H1 (cell line): ENCODE data around the gene GRID2.
A peak's percentile ranks its signal among the peaks of the same experiment; 100 is the strongest.

Experiments
- EZH2 ChIP-seq: fragments of 200-600 bp; sonication (generic); IDR thresholded peaks from 2 replicates; pipeline ENCODE4 v1.7.1; 2012; ENCODE audit warnings: low read depth, mild to moderate bottlenecking, moderate library complexity, low read length, inconsistent platforms; ENCODE audit not compliant: severe bottlenecking
- FOSL1 ChIP-seq: IDR thresholded peaks from 2 replicates; pipeline ENCODE4 v1.6.1; 2011; ENCODE audit warnings: mild to moderate bottlenecking, low read depth, low read length, moderate library complexity; ENCODE audit not compliant: insufficient read depth
- GTF2F1 ChIP-seq: IDR thresholded peaks from 2 replicates; pipeline ENCODE4 v1.6.1; 2012; ENCODE audit warnings: low read depth, low read length, improper control_type of control experiment, borderline replicate concordance
- POLR2A ChIP-seq, 2 experiments: IDR thresholded peaks; 1 replicate in 1 of 2; 2 replicates in 1 of 2; pipeline ENCODE4 v1.6.1; 2011; ENCODE audit warnings: low read depth in 2 of 2, low read length in 2 of 2, mild to moderate bottlenecking in 2 of 2; ENCODE audit errors: control extremely low read depth in 1 of 2
- POLR2AphosphoS5 ChIP-seq: IDR thresholded peaks from 2 replicates; pipeline ENCODE4 v1.6.1; 2011; ENCODE audit warnings: low read depth, low read length
- RFX5 ChIP-seq: IDR thresholded peaks from 2 replicates; pipeline ENCODE4 v1.6.1; 2011; ENCODE audit warnings: low read depth, low read length, improper control_type of control experiment, borderline replicate concordance
- SIN3A ChIP-seq, 2 experiments: IDR thresholded peaks in 1 of 2; conservative IDR thresholded peaks in 1 of 2; 2 replicates each; pipeline ENCODE4 v1.6.1; 2011 to 2012; ENCODE audit warnings: low read length in 2 of 2, improper control_type of control experiment in 1 of 2, low read depth in 1 of 2, mild to moderate bottlenecking in 1 of 2
- TCF12 ChIP-seq: IDR thresholded peaks from 2 replicates; pipeline ENCODE4 v1.6.1; 2011; ENCODE audit warnings: low read depth, mild to moderate bottlenecking, low read length
- TEAD4 ChIP-seq: IDR thresholded peaks from 2 replicates; pipeline ENCODE4 v1.6.1; 2012; ENCODE audit warnings: low read depth, low read length, inconsistent platforms, mixed read lengths
- ZNF274 ChIP-seq: IDR thresholded peaks from 2 replicates; pipeline ENCODE4 v1.7.0; 2012; ENCODE audit warnings: low read length, borderline replicate concordance; ENCODE audit errors: extremely low read depth
- TF ChIP-seq, protein P1 (sequence below), 3 experiments: IDR thresholded peaks; 1 replicate in 2 of 3; 2 replicates in 1 of 3; pipeline versions ENCODE4 v1.5.1 to v1.6.1; 2011; ENCODE audit warnings: low read length in 3 of 3, mild to moderate bottlenecking in 3 of 3, inconsistent platforms in 2 of 3, low read depth in 1 of 3, moderate library complexity in 1 of 3; ENCODE audit not compliant: insufficient read depth in 1 of 3; ENCODE audit errors: control extremely low read depth in 1 of 3
- TF ChIP-seq, protein P2 (sequence below): fragments of 300-600 bp; sonication (generic); IDR thresholded peaks from 2 replicates; pipeline ENCODE4 v1.7.1; 2012; ENCODE audit warnings: low read length, moderate library complexity, mild to moderate bottlenecking, inconsistent platforms; ENCODE audit not compliant: insufficient replicate concordance
- TF ChIP-seq, protein P3 (sequence below): IDR thresholded peaks from 2 replicates; pipeline ENCODE4 v1.6.1; 2011; ENCODE audit warnings: low read length, improper control_type of control experiment

DNA sequence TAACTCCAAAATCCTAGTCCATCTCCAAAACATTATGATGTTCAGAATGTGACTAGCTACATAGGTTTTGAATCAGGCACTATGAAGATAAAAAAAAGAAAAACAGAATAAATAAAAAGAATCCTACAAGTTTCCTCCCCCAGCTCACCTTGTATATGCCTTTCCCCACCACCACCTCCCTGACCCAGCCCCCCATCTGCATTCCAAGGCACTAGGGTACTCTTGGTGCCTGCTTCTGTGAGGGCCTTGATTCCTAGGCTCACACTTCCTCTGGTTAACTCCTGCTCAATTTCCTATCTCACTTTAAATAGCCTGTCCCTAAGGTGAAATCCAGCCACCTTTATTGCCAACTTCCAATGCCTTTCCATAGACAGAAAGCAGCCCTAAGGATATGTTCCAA, 1346.1 kb downstream of the GRID2 start:
- TF ChIP-seq, protein P1, sequence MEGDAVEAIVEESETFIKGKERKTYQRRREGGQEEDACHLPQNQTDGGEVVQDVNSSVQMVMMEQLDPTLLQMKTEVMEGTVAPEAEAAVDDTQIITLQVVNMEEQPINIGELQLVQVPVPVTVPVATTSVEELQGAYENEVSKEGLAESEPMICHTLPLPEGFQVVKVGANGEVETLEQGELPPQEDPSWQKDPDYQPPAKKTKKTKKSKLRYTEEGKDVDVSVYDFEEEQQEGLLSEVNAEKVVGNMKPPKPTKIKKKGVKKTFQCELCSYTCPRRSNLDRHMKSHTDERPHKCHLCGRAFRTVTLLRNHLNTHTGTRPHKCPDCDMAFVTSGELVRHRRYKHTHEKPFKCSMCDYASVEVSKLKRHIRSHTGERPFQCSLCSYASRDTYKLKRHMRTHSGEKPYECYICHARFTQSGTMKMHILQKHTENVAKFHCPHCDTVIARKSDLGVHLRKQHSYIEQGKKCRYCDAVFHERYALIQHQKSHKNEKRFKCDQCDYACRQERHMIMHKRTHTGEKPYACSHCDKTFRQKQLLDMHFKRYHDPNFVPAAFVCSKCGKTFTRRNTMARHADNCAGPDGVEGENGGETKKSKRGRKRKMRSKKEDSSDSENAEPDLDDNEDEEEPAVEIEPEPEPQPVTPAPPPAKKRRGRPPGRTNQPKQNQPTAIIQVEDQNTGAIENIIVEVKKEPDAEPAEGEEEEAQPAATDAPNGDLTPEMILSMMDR (IDR thresholded peaks at IDR 0.05; ENCODE audit: control extremely low read depth in 1 of 3, insufficient read depth in 1 of 3, low read depth in 1 of 3, low read length in 3 of 3) = no peak
- TF ChIP-seq POLR2A (IDR thresholded peaks at IDR 0.05; ENCODE audit: control extremely low read depth in 1 of 2, low read depth in 2 of 2, low read length in 2 of 2) (no peak), EZH2 (no peak), TCF12 (no peak), TEAD4 (peak; percentile 90), FOSL1 (no peak), SIN3A (conservative IDR thresholded peaks at IDR 0.05 in 1 of 2, IDR thresholded peaks at IDR 0.05 in 1 of 2; ENCODE audit: low read depth in 1 of 2, low read length in 2 of 2) (no peak), RFX5 (no peak), ZNF274 (no peak), POLR2AphosphoS5 (no peak), GTF2F1 (no peak)
- TF ChIP-seq, protein P2, sequence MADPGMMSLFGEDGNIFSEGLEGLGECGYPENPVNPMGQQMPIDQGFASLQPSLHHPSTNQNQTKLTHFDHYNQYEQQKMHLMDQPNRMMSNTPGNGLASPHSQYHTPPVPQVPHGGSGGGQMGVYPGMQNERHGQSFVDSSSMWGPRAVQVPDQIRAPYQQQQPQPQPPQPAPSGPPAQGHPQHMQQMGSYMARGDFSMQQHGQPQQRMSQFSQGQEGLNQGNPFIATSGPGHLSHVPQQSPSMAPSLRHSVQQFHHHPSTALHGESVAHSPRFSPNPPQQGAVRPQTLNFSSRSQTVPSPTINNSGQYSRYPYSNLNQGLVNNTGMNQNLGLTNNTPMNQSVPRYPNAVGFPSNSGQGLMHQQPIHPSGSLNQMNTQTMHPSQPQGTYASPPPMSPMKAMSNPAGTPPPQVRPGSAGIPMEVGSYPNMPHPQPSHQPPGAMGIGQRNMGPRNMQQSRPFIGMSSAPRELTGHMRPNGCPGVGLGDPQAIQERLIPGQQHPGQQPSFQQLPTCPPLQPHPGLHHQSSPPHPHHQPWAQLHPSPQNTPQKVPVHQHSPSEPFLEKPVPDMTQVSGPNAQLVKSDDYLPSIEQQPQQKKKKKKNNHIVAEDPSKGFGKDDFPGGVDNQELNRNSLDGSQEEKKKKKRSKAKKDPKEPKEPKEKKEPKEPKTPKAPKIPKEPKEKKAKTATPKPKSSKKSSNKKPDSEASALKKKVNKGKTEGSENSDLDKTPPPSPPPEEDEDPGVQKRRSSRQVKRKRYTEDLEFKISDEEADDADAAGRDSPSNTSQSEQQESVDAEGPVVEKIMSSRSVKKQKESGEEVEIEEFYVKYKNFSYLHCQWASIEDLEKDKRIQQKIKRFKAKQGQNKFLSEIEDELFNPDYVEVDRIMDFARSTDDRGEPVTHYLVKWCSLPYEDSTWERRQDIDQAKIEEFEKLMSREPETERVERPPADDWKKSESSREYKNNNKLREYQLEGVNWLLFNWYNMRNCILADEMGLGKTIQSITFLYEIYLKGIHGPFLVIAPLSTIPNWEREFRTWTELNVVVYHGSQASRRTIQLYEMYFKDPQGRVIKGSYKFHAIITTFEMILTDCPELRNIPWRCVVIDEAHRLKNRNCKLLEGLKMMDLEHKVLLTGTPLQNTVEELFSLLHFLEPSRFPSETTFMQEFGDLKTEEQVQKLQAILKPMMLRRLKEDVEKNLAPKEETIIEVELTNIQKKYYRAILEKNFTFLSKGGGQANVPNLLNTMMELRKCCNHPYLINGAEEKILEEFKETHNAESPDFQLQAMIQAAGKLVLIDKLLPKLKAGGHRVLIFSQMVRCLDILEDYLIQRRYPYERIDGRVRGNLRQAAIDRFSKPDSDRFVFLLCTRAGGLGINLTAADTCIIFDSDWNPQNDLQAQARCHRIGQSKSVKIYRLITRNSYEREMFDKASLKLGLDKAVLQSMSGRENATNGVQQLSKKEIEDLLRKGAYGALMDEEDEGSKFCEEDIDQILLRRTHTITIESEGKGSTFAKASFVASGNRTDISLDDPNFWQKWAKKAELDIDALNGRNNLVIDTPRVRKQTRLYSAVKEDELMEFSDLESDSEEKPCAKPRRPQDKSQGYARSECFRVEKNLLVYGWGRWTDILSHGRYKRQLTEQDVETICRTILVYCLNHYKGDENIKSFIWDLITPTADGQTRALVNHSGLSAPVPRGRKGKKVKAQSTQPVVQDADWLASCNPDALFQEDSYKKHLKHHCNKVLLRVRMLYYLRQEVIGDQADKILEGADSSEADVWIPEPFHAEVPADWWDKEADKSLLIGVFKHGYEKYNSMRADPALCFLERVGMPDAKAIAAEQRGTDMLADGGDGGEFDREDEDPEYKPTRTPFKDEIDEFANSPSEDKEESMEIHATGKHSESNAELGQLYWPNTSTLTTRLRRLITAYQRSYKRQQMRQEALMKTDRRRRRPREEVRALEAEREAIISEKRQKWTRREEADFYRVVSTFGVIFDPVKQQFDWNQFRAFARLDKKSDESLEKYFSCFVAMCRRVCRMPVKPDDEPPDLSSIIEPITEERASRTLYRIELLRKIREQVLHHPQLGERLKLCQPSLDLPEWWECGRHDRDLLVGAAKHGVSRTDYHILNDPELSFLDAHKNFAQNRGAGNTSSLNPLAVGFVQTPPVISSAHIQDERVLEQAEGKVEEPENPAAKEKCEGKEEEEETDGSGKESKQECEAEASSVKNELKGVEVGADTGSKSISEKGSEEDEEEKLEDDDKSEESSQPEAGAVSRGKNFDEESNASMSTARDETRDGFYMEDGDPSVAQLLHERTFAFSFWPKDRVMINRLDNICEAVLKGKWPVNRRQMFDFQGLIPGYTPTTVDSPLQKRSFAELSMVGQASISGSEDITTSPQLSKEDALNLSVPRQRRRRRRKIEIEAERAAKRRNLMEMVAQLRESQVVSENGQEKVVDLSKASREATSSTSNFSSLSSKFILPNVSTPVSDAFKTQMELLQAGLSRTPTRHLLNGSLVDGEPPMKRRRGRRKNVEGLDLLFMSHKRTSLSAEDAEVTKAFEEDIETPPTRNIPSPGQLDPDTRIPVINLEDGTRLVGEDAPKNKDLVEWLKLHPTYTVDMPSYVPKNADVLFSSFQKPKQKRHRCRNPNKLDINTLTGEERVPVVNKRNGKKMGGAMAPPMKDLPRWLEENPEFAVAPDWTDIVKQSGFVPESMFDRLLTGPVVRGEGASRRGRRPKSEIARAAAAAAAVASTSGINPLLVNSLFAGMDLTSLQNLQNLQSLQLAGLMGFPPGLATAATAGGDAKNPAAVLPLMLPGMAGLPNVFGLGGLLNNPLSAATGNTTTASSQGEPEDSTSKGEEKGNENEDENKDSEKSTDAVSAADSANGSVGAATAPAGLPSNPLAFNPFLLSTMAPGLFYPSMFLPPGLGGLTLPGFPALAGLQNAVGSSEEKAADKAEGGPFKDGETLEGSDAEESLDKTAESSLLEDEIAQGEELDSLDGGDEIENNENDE = no peak
- TF ChIP-seq, protein P3, sequence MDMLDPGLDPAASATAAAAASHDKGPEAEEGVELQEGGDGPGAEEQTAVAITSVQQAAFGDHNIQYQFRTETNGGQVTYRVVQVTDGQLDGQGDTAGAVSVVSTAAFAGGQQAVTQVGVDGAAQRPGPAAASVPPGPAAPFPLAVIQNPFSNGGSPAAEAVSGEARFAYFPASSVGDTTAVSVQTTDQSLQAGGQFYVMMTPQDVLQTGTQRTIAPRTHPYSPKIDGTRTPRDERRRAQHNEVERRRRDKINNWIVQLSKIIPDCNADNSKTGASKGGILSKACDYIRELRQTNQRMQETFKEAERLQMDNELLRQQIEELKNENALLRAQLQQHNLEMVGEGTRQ = no peak
